HepG2 (cell line): ENCODE results near the gene NOTCH3. TPM values are rescaled to one million over a fixed set of nuclear protein-coding genes. Genes with fewer than 3 reads are reported as not detected.
A peak's percentile ranks its signal among the peaks of the same experiment; 100 is the strongest.

Source experiments
- ATAC-seq: fragments of 200-7000 bp; cut with Tn5 transposase; 3 replicates; pipeline ENCODE4 v1.9.1; 2020; ENCODE audit warnings: mild to moderate bottlenecking, moderate library complexity
- BruUV-seq: library from RNA; stranded (reverse); fragments of 400-500 nt; replicated peaks from 2 replicates; lab custom pipeline; 2021; lab: Mats Ljungman, UMichigan
- CTCF ChIA-PET: fragments of 300-600 bp; formaldehyde crosslinking; extraction: SDS; loops from one replicate; lab custom pipeline; 2021; ENCODE audit warnings: low total read pairs, inconsistent platforms, low intra/inter-chr PET ratio; lab: Yijun Ruan, JAX
- POLR2A ChIA-PET: fragments of 350-600 bp; sonication (Branson Sonifier 250); formaldehyde crosslinking; loops from one replicate; lab custom pipeline; 2020; ENCODE audit warnings: antibody characterized with exemption, inconsistent platforms; lab: Yijun Ruan, JAX
- DNase-seq: peaks from one replicate; pipeline ENCODE4 v3.0.0-alpha.2; 2015; ENCODE audit warnings: low spot score
- FAIRE-seq: peaks from 3 replicates; lab custom pipeline; 2011; peaks lifted over from hg19 to GRCh38; lab: Jason Lieb, UNC
- H2AFZ ChIP-seq: one replicate; pipeline ENCODE4 v1.6.1; 2011; ENCODE audit warnings: low read length, inconsistent platforms
- H3K27ac ChIP-seq: fragments of 300-600 bp; 3 replicates; pipeline ENCODE4 v1.8.0; 2011; ENCODE audit warnings: mixed run types, mild to moderate bottlenecking, mixed read lengths, low read length, inconsistent platforms; ENCODE audit not compliant: insufficient read depth; ENCODE audit errors: extremely low read length
- H3K27me3 ChIP-seq, 2 experiments: fragments of 200-600 bp in 1 of 2; 2 replicates in 1 of 2; 3 replicates in 1 of 2; pipeline versions ENCODE4 v1.6.0 to v1.8.0; 2011; ENCODE audit warnings: low read length in 2 of 2, mild to moderate bottlenecking in 2 of 2, moderate library complexity in 2 of 2, inconsistent platforms in 1 of 2; ENCODE audit not compliant: insufficient read depth in 2 of 2, control insufficient read depth in 1 of 2
- H3K36me3 ChIP-seq, 2 experiments: fragments of 200-600 bp in 1 of 2; replicated peaks in 1 of 2; 2 replicates in 1 of 2; 3 replicates in 1 of 2; pipeline versions ENCODE4 v1.5.1 to v1.8.0; 2011; ENCODE audit warnings: low read length in 2 of 2, inconsistent platforms in 1 of 2; ENCODE audit not compliant: insufficient read depth in 2 of 2, control insufficient read depth in 1 of 2
- H3K4me1 ChIP-seq: 2 replicates; pipeline ENCODE4 v1.5.1; 2012; ENCODE audit warnings: low read length, inconsistent platforms; ENCODE audit not compliant: insufficient read depth
- H3K4me2 ChIP-seq: 2 replicates; pipeline ENCODE4 v1.6.0; 2011; ENCODE audit warnings: low read depth, low read length, inconsistent platforms
- H3K4me3 ChIP-seq, 3 experiments: fragments of 200-600 bp in 1 of 3; sonication (generic), shearing (Covaris generic) in 1 of 3; replicated peaks in 1 of 3; 2 replicates each; pipeline ENCODE4 v1.5.1; 2011 to 2016; ENCODE audit warnings: low read length in 3 of 3, inconsistent platforms in 2 of 3, low read depth in 2 of 3, mild to moderate bottlenecking in 2 of 3, control low read depth in 1 of 3, mixed read lengths in 1 of 3; ENCODE audit not compliant: insufficient read depth in 1 of 3
- H3K79me2 ChIP-seq: one replicate; pipeline ENCODE4 v1.6.1; 2011; ENCODE audit warnings: low read length, inconsistent platforms; ENCODE audit not compliant: insufficient read depth
- H3K9ac ChIP-seq: 2 replicates; pipeline ENCODE4 v1.6.0; 2011; ENCODE audit warnings: mild to moderate bottlenecking, low read depth, low read length, inconsistent platforms; ENCODE audit not compliant: insufficient read depth
- H3K9me3 ChIP-seq: 2 replicates; pipeline ENCODE4 v1.5.1; 2012; ENCODE audit warnings: mild to moderate bottlenecking, low read length
- H4K20me1 ChIP-seq: 2 replicates; pipeline ENCODE4 v1.6.0; 2011; ENCODE audit warnings: inconsistent platforms, mild to moderate bottlenecking, low read length, moderate library complexity; ENCODE audit not compliant: insufficient read depth
- BORCS8-MEF2B ChIP-seq: sonication (generic); formaldehyde crosslinking; IDR thresholded peaks from 2 replicates; pipeline ENCODE4 v1.8.0; 2022; ENCODE audit warnings: mild to moderate bottlenecking, missing genetic modification reagents
- EP300 ChIP-seq, 3 experiments: sonication (generic) in 1 of 3; formaldehyde crosslinking in 1 of 3; IDR thresholded peaks; 2 replicates each; pipeline versions ENCODE4 v1.5.1 to v1.6.1; 2011 to 2020; ENCODE audit warnings: low read depth in 2 of 3, low read length in 2 of 3, borderline replicate concordance in 1 of 3, improper control_type of control experiment in 1 of 3, mild to moderate bottlenecking in 1 of 3, missing genetic modification reagents in 1 of 3, moderate library complexity in 1 of 3
- MATR3 ChIP-seq: sonication (generic); formaldehyde crosslinking; IDR thresholded peaks from 2 replicates; pipeline ENCODE4 v1.4.0; 2020; ENCODE audit warnings: missing genetic modification reagents
- PHB2 ChIP-seq: fragments of 450-650 bp; IDR thresholded peaks from 2 replicates; pipeline ENCODE4 v1.6.1; 2018; ENCODE audit not compliant: partially characterized antibody
- RCOR2 ChIP-seq: IDR thresholded peaks from 2 replicates; pipeline ENCODE4 v1.6.1; 2016; ENCODE audit warnings: missing biosample characterization, missing genetic modification reagents
- ZNF143 ChIP-seq: sonication (generic); formaldehyde crosslinking; IDR thresholded peaks from 2 replicates; pipeline ENCODE4 v1.4.0; 2020; ENCODE audit warnings: missing genetic modification reagents
- ZNF331 ChIP-seq: sonication (generic); formaldehyde crosslinking; IDR thresholded peaks from 2 replicates; pipeline ENCODE4 v1.4.0; 2020; ENCODE audit warnings: missing genetic modification reagents
- ZSCAN9 ChIP-seq: IDR thresholded peaks from 2 replicates; pipeline ENCODE4 v1.6.1; 2016; ENCODE audit warnings: borderline replicate concordance
- WGBS: methylation state at CpG from one replicate; pipeline ENCODE4 v1.1.6; 2017; ENCODE audit warnings: low lambda C conversion rate; 5-methylcytosine and 5-hydroxymethylcytosine counted together
- in situ Hi-C: cut with HindIII; loops from 2 replicates; pipeline ENCODE4 v1.10.0; 2017; ENCODE audit warnings: low pct_unique_long_range_greater_than_20kb; ENCODE audit not compliant: extremely low pct_ligation_motif_present
- intact Hi-C: fragments of 100-400 bp; cut with micrococcal nuclease; formaldehyde crosslinking; loops from one replicate; pipeline ENCODE4 v1.10.0; 2022; ENCODE audit not compliant: unreplicated experiment
- polyA plus RNA-seq, 8 experiments: library from polyadenylated mRNA; depleted of rRNA in 3 of 8; stranded (reverse) in 7 of 8; unstranded in 1 of 8; fragments of >200 nt; fragmentation: Illumina TruSeq in 4 of 8; extraction: Trizol in 4 of 8; gene quantifications; 2 replicates each; pipeline versions ENCODE4 v1.2.1 to v1.2.3, GENCODE V29; 2011 to 2016; ENCODE audit warnings: low read depth in 4 of 8, missing spikeins in 1 of 8, mixed read lengths in 1 of 8; ENCODE audit not compliant: insufficient read depth in 1 of 8
- total RNA-seq, 5 experiments: library from RNA; depleted of rRNA; stranded (reverse); fragments of >200 nt; fragmentation: Illumina TruSeq; extraction: Trizol; gene quantifications; 2 replicates each; pipeline ENCODE4 v1.2.3, GENCODE V29; 2016; ENCODE audit warnings: low read depth in 1 of 5
- TF ChIP-seq, protein P1 (sequence below): IDR thresholded peaks from 2 replicates; pipeline ENCODE4 v1.6.1; 2016; ENCODE audit warnings: low read depth, control low read depth
- TF ChIP-seq, protein P2 (sequence below): sonication (generic); formaldehyde crosslinking; IDR thresholded peaks from 2 replicates; pipeline ENCODE4 v1.5.1; 2020; ENCODE audit warnings: mild to moderate bottlenecking, missing genetic modification reagents, moderate library complexity
- TF ChIP-seq, protein P3 (sequence below): sonication (generic); formaldehyde crosslinking; IDR thresholded peaks from 2 replicates; pipeline ENCODE4 v1.5.0; 2020; ENCODE audit warnings: mild to moderate bottlenecking, missing genetic modification reagents, moderate library complexity

The NOTCH3 gene
- total and polyA plus RNA-seq, 2 of the 13 experiments (the other 11 are each of a cell fraction or from before 2014, with no cell fraction given) = 0.09 to 0.28 TPM

DNA sequence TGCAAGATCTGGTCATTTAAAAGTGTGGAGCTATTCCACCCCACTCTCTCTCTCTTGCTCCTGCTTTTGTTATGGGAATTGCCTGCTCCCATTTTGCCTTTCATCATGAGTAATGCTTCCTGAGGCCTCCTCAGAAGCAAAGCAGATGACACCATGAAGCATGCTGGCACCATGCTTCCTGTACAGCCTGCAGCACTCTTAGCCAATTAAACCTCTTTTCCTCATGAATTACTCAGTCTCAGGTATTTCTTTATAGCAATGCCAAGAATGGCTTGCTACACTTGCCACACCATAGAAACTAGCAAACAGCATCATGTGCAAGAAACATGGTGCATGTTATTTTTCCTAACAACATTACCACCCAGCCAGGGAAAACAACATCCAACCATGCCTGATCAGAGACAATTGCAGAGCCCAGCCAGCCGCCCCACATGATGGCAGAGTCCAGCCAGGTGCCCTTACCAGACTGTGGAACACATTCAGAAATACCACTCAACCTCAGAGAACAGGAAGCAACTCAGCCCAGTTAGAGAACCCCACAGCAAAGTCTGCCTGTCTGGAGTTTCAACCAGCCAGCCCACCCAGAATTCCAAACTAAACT lies 56.6 kb downstream of the NOTCH3 start:
- BruUV-seq = no TSS peak
- CTCF ChIA-PET = no interaction called here
- H3K79me2 ChIP-seq = no peaks in the 10 kb centered on the region
- no peaks in the 10 kb centered on the region for H3K36me3 ChIP-seq
- intact Hi-C loops = no loop called here
- ATAC-seq = no peak
- H3K4me3 ChIP-seq = no peak overlapping the region
- no peaks in the 10 kb centered on the region for H3K9me3 ChIP-seq
- H3K9ac ChIP-seq = no peak overlapping the region
- H3K4me1 ChIP-seq = no peaks in the 10 kb centered on the region
- no peaks in the 10 kb centered on the region for H3K27me3 ChIP-seq
- DNase-seq = no peak
- H2AFZ ChIP-seq = no peak overlapping the region
- TF ChIP-seq, protein P1, sequence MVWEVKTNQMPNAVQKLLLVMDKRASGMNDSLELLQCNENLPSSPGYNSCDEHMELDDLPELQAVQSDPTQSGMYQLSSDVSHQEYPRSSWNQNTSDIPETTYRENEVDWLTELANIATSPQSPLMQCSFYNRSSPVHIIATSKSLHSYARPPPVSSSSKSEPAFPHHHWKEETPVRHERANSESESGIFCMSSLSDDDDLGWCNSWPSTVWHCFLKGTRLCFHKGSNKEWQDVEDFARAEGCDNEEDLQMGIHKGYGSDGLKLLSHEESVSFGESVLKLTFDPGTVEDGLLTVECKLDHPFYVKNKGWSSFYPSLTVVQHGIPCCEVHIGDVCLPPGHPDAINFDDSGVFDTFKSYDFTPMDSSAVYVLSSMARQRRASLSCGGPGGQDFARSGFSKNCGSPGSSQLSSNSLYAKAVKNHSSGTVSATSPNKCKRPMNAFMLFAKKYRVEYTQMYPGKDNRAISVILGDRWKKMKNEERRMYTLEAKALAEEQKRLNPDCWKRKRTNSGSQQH = no peak
- peak; percentile 94 for TF ChIP-seq ZNF331
- H4K20me1 ChIP-seq = no peaks in the 10 kb centered on the region
- 45% methylated on average over 1 of the region's 1 CpG for WGBS
- POLR2A ChIA-PET = no interaction called here
- H3K4me2 ChIP-seq = no peak overlapping the region
- no peak overlapping the region for H3K27ac ChIP-seq
- FAIRE-seq = no peak
- in situ Hi-C loops = no loop called here

DNA sequence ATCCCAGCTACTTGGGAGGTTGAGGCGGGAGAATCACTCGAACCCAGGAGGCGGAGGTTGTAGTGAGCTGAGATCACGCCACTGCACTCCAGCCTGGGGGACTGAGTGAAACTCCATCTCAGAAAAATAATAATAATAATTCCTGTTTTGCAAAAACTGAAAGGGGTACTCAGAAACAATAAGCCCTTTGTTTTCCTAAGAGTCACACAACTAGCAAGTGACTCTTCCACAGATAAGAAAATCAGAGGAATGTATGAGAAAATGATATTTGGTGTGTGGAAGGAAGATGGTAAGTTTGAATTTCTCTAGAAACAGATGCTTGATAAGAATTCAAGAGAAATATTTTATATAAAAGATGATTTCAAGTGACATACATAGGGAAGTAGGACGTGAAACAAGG lies 58.5 kb downstream of the NOTCH3 start:
- no peak for FAIRE-seq
- no peak overlapping the region for H3K4me2 ChIP-seq
- H3K27me3 ChIP-seq = no peaks in the 10 kb centered on the region
- no peak for ATAC-seq
- DNase-seq = no peak
- H3K9ac ChIP-seq = no peak overlapping the region
- H3K27ac ChIP-seq = no peak overlapping the region
- no peaks in the 10 kb centered on the region for H3K36me3 ChIP-seq
- H3K4me3 ChIP-seq = no peak overlapping the region
- in situ Hi-C loops = no loop called here
- ChIA-PET CTCF (no interaction called here), POLR2A (no interaction called here)
- H2AFZ ChIP-seq = no peak overlapping the region
- intact Hi-C loops = no loop called here
- no TSS peak for BruUV-seq
- WGBS = 49% methylated on average over 5 of the region's 5 CpGs
- H3K79me2 ChIP-seq = no peaks in the 10 kb centered on the region
- no peaks in the 10 kb centered on the region for H3K9me3 ChIP-seq
- H3K4me1 ChIP-seq = no peaks in the 10 kb centered on the region
- H4K20me1 ChIP-seq = no peaks in the 10 kb centered on the region
- TF ChIP-seq ZNF331 (no peak), MATR3 (CRISPR knock-in tag) (no peak), BORCS8-MEF2B (CRISPR knock-in tag) (no peak), RCOR2 (CRISPR knock-in tag) (no peak), PHB2 (no peak), ZNF143 (CRISPR knock-in tag) (no peak), EP300 (IDR thresholded peaks at IDR 0.05; ENCODE audit: low read depth in 2 of 2, low read length in 2 of 2) (no peak), EP300 (CRISPR knock-in tag; IDR thresholded peaks at IDR 0.05; ENCODE audit: borderline replicate concordance) (no peak), ZSCAN9 (CRISPR knock-in tag) (no peak)
- TF ChIP-seq, protein P2, sequence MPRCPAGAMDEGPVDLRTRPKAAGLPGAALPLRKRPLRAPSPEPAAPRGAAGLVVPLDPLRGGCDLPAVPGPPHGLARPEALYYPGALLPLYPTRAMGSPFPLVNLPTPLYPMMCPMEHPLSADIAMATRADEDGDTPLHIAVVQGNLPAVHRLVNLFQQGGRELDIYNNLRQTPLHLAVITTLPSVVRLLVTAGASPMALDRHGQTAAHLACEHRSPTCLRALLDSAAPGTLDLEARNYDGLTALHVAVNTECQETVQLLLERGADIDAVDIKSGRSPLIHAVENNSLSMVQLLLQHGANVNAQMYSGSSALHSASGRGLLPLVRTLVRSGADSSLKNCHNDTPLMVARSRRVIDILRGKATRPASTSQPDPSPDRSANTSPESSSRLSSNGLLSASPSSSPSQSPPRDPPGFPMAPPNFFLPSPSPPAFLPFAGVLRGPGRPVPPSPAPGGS (CRISPR knock-in tag) = no peak
- TF ChIP-seq, protein P3, sequence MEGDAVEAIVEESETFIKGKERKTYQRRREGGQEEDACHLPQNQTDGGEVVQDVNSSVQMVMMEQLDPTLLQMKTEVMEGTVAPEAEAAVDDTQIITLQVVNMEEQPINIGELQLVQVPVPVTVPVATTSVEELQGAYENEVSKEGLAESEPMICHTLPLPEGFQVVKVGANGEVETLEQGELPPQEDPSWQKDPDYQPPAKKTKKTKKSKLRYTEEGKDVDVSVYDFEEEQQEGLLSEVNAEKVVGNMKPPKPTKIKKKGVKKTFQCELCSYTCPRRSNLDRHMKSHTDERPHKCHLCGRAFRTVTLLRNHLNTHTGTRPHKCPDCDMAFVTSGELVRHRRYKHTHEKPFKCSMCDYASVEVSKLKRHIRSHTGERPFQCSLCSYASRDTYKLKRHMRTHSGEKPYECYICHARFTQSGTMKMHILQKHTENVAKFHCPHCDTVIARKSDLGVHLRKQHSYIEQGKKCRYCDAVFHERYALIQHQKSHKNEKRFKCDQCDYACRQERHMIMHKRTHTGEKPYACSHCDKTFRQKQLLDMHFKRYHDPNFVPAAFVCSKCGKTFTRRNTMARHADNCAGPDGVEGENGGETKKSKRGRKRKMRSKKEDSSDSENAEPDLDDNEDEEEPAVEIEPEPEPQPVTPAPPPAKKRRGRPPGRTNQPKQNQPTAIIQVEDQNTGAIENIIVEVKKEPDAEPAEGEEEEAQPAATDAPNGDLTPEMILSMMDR = no peak
